HepG2 (cell line): ENCODE results near the gene POLH. TPM values are rescaled to one million over a fixed set of nuclear protein-coding genes. Genes with fewer than 3 reads are reported as not detected.

Experiments used
- ATAC-seq: fragments of 200-7000 bp; cut with Tn5 transposase; 3 replicates; pipeline ENCODE4 v1.9.1; 2020; ENCODE audit warnings: mild to moderate bottlenecking, moderate library complexity
- BruUV-seq: library from RNA; stranded (reverse); fragments of 400-500 nt; replicated peaks from 2 replicates; lab custom pipeline; 2021; lab: Mats Ljungman, UMichigan
- CTCF ChIA-PET: fragments of 300-600 bp; formaldehyde crosslinking; extraction: SDS; loops from one replicate; lab custom pipeline; 2021; ENCODE audit warnings: low total read pairs, inconsistent platforms, low intra/inter-chr PET ratio; lab: Yijun Ruan, JAX
- POLR2A ChIA-PET: fragments of 350-600 bp; sonication (Branson Sonifier 250); formaldehyde crosslinking; loops from one replicate; lab custom pipeline; 2020; ENCODE audit warnings: antibody characterized with exemption, inconsistent platforms; lab: Yijun Ruan, JAX
- DNase-seq: peaks from one replicate; pipeline ENCODE4 v3.0.0-alpha.2; 2015; ENCODE audit warnings: low spot score
- FAIRE-seq: peaks from 3 replicates; lab custom pipeline; 2011; peaks lifted over from hg19 to GRCh38; lab: Jason Lieb, UNC
- H2AFZ ChIP-seq: one replicate; pipeline ENCODE4 v1.6.1; 2011; ENCODE audit warnings: low read length, inconsistent platforms
- H3K27ac ChIP-seq: fragments of 300-600 bp; 3 replicates; pipeline ENCODE4 v1.8.0; 2011; ENCODE audit warnings: mixed run types, mild to moderate bottlenecking, mixed read lengths, low read length, inconsistent platforms; ENCODE audit not compliant: insufficient read depth; ENCODE audit errors: extremely low read length
- H3K27me3 ChIP-seq, 2 experiments: fragments of 200-600 bp in 1 of 2; 2 replicates in 1 of 2; 3 replicates in 1 of 2; pipeline versions ENCODE4 v1.6.0 to v1.8.0; 2011; ENCODE audit warnings: low read length in 2 of 2, mild to moderate bottlenecking in 2 of 2, moderate library complexity in 2 of 2, inconsistent platforms in 1 of 2; ENCODE audit not compliant: insufficient read depth in 2 of 2, control insufficient read depth in 1 of 2
- H3K36me3 ChIP-seq, 2 experiments: fragments of 200-600 bp in 1 of 2; replicated peaks in 1 of 2; 2 replicates in 1 of 2; 3 replicates in 1 of 2; pipeline versions ENCODE4 v1.5.1 to v1.8.0; 2011; ENCODE audit warnings: low read length in 2 of 2, inconsistent platforms in 1 of 2; ENCODE audit not compliant: insufficient read depth in 2 of 2, control insufficient read depth in 1 of 2
- H3K4me1 ChIP-seq: 2 replicates; pipeline ENCODE4 v1.5.1; 2012; ENCODE audit warnings: low read length, inconsistent platforms; ENCODE audit not compliant: insufficient read depth
- H3K4me2 ChIP-seq: 2 replicates; pipeline ENCODE4 v1.6.0; 2011; ENCODE audit warnings: low read depth, low read length, inconsistent platforms
- H3K4me3 ChIP-seq, 3 experiments: fragments of 200-600 bp in 1 of 3; sonication (generic), shearing (Covaris generic) in 1 of 3; replicated peaks in 1 of 3; 2 replicates each; pipeline ENCODE4 v1.5.1; 2011 to 2016; ENCODE audit warnings: low read length in 3 of 3, inconsistent platforms in 2 of 3, low read depth in 2 of 3, mild to moderate bottlenecking in 2 of 3, control low read depth in 1 of 3, mixed read lengths in 1 of 3; ENCODE audit not compliant: insufficient read depth in 1 of 3
- H3K79me2 ChIP-seq: one replicate; pipeline ENCODE4 v1.6.1; 2011; ENCODE audit warnings: low read length, inconsistent platforms; ENCODE audit not compliant: insufficient read depth
- H3K9ac ChIP-seq: 2 replicates; pipeline ENCODE4 v1.6.0; 2011; ENCODE audit warnings: mild to moderate bottlenecking, low read depth, low read length, inconsistent platforms; ENCODE audit not compliant: insufficient read depth
- H3K9me3 ChIP-seq: 2 replicates; pipeline ENCODE4 v1.5.1; 2012; ENCODE audit warnings: mild to moderate bottlenecking, low read length
- H4K20me1 ChIP-seq: 2 replicates; pipeline ENCODE4 v1.6.0; 2011; ENCODE audit warnings: inconsistent platforms, mild to moderate bottlenecking, low read length, moderate library complexity; ENCODE audit not compliant: insufficient read depth
- FOXO4 ChIP-seq: sonication (generic); formaldehyde crosslinking; conservative IDR thresholded peaks from 2 replicates; pipeline ENCODE4 v1.8.1; 2023; ENCODE audit warnings: missing genetic modification reagents
- MTA1 ChIP-seq: sonication (generic); formaldehyde crosslinking; IDR thresholded peaks from 2 replicates; pipeline ENCODE4 v1.4.0; 2020; ENCODE audit warnings: missing genetic modification reagents, mild to moderate bottlenecking, borderline replicate concordance
- ZKSCAN1 ChIP-seq: fragments of 150-350 bp; IDR thresholded peaks from 2 replicates; pipeline ENCODE4 v1.6.1; 2014; ENCODE audit warnings: low read length
- ZNF275 ChIP-seq: sonication (generic); formaldehyde crosslinking; IDR thresholded peaks from 2 replicates; pipeline ENCODE4 v1.8.0; 2022; ENCODE audit warnings: missing genetic modification reagents, mild to moderate bottlenecking, inconsistent platforms, borderline replicate concordance
- ZNF639 ChIP-seq: conservative IDR thresholded peaks from 2 replicates; pipeline ENCODE4 v1.6.1; 2018; ENCODE audit warnings: missing genetic modification reagents
- ZNF704 ChIP-seq: sonication (generic); formaldehyde crosslinking; IDR thresholded peaks from 2 replicates; pipeline ENCODE4 v1.8.1; 2023; ENCODE audit warnings: mild to moderate bottlenecking, inconsistent platforms, moderate library complexity, missing genetic modification reagents, borderline replicate concordance
- ZSCAN30 ChIP-seq: sonication (generic); formaldehyde crosslinking; IDR thresholded peaks from 2 replicates; pipeline ENCODE4 v1.5.0; 2020; ENCODE audit warnings: mild to moderate bottlenecking, missing genetic modification reagents
- WGBS: methylation state at CpG from one replicate; pipeline ENCODE4 v1.1.6; 2017; ENCODE audit warnings: low lambda C conversion rate; 5-methylcytosine and 5-hydroxymethylcytosine counted together
- in situ Hi-C: cut with HindIII; loops from 2 replicates; pipeline ENCODE4 v1.10.0; 2017; ENCODE audit warnings: low pct_unique_long_range_greater_than_20kb; ENCODE audit not compliant: extremely low pct_ligation_motif_present
- intact Hi-C: fragments of 100-400 bp; cut with micrococcal nuclease; formaldehyde crosslinking; loops from one replicate; pipeline ENCODE4 v1.10.0; 2022; ENCODE audit not compliant: unreplicated experiment
- polyA plus RNA-seq, 8 experiments: library from polyadenylated mRNA; depleted of rRNA in 3 of 8; stranded (reverse) in 7 of 8; unstranded in 1 of 8; fragments of >200 nt; fragmentation: Illumina TruSeq in 4 of 8; extraction: Trizol in 4 of 8; gene quantifications; 2 replicates each; pipeline versions ENCODE4 v1.2.1 to v1.2.3, GENCODE V29; 2011 to 2016; ENCODE audit warnings: low read depth in 4 of 8, missing spikeins in 1 of 8, mixed read lengths in 1 of 8; ENCODE audit not compliant: insufficient read depth in 1 of 8
- total RNA-seq, 5 experiments: library from RNA; depleted of rRNA; stranded (reverse); fragments of >200 nt; fragmentation: Illumina TruSeq; extraction: Trizol; gene quantifications; 2 replicates each; pipeline ENCODE4 v1.2.3, GENCODE V29; 2016; ENCODE audit warnings: low read depth in 1 of 5

POLH gene
- total and polyA plus RNA-seq, 2 of the 13 experiments (the other 11 are each of a cell fraction or from before 2014, with no cell fraction given) = 11.6 to 25.0 TPM

GRCh38 chr6:43645613-43645964 lies 69.6 kb downstream of the POLH start (continued):
- TF ChIP-seq ZNF275 (CRISPR knock-in tag) (no peak), ZSCAN30 (CRISPR knock-in tag) (no peak), ZNF704 (CRISPR knock-in tag) (no peak), MTA1 (no peak)

DNA sequence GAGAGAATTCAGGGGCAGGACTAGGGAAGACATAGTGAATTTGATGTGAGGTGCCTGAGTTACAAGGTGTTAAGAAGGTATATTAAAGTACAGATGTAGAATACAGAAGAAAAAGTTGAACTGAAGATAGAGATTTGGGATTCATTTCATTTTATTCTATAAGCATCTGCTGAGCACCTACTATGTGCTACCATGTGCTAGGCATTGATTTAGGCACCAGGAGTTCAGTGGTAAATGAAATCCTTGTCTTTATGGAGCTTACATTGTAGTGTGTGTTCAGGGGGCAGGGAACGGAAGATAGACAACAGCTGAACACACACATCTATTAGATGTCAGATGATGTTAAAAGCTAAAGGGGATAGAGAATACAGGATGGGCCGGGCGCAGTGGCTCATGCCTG lies 71.6 kb downstream of the POLH start:
- ChIA-PET POLR2A (interaction anchor here (1.0 to 5.9 kb wide), 2 partner anchors 12 to 18 kb away, joined by 3 to 22 read pairs; partner anchors contain the start of gene MAD2L1BP), CTCF (no interaction called here)
- H3K4me1 ChIP-seq = no peaks in the 10 kb centered on the region
- in situ Hi-C loops (no loop called here), intact Hi-C loops (no loop called here)
- H3K9me3 ChIP-seq = no peaks in the 10 kb centered on the region
- WGBS = 79% methylated on average over 3 of the region's 3 CpGs
- no peak for FAIRE-seq
- no TSS peak for BruUV-seq
- H3K9ac ChIP-seq = no peak overlapping the region
- H3K27me3 ChIP-seq = peaks cover 1 to 7% of the 10 kb centered on the region in 2 experiments; a peak in 2 of 5 replicates
- no peaks in the 10 kb centered on the region for H4K20me1 ChIP-seq
- no peak for DNase-seq
- no peak overlapping the region for H3K4me2 ChIP-seq
- no peaks in the 10 kb centered on the region for H3K79me2 ChIP-seq
- no peak overlapping the region for H3K4me3 ChIP-seq
- H2AFZ ChIP-seq = no peak overlapping the region
- H3K27ac ChIP-seq = no peak overlapping the region
- 0 out of 5 replicates have a peak, but pooled peaks cover 0 to 1% of the 10 kb centered on the region in 2 experiments for H3K36me3 ChIP-seq
- no peak for ATAC-seq
- TF ChIP-seq FOXO4 (CRISPR knock-in tag) (0 out of 2 replicates have a peak, but pooled peaks have one; percentile 45), ZNF639 (CRISPR knock-in tag) (no peak), ZKSCAN1 (peak; percentile 83)
